Cardiac muscle cell (in vitro differentiated cells and primary cell): ENCODE data around the gene C5orf46. TPM values are rescaled to one million over a fixed set of nuclear protein-coding genes. Genes with fewer than 3 reads are reported as not detected.
A peak's percentile ranks its signal among the peaks of the same experiment; 100 is the strongest.
"Not testable (repeated sequence)": the region's sequence is repeated elsewhere in the genome, so short reads cannot be mapped to it uniquely, and the experiment has no call there.

Experiments
- DNase-seq, 2 donors: peaks; one replicate each; pipeline versions ENCODE4 v3.0.0 to v3.0.0-alpha.2; 2010 to 2017; ENCODE audit warnings: low read depth in 1 of 2, low spot score in 1 of 2
- H3K27ac ChIP-seq: fragments of 200-600 bp; sonication (generic); 2 replicates; pipeline ENCODE4 v1.5.1; 2016
- H3K27me3 ChIP-seq: fragments of 200-600 bp; sonication (generic); 2 replicates; pipeline ENCODE4 v1.6.0; 2016; ENCODE audit warnings: control low read depth
- H3K36me3 ChIP-seq: fragments of 200-600 bp; sonication (generic); 2 replicates; pipeline ENCODE4 v1.5.1; 2016; ENCODE audit warnings: control low read depth
- H3K4me1 ChIP-seq: fragments of 200-600 bp; sonication (generic); 2 replicates; pipeline ENCODE4 v1.8.1; 2017; ENCODE audit warnings: low read depth, mild to moderate bottlenecking, mixed run types
- H3K4me3 ChIP-seq: fragments of 200-600 bp; sonication (generic); 2 replicates; pipeline ENCODE4 v1.5.1; 2016; ENCODE audit warnings: mild to moderate bottlenecking
- H3K9me3 ChIP-seq: fragments of 200-600 bp; sonication (generic); 2 replicates; pipeline ENCODE4 v1.5.1; 2017; ENCODE audit warnings: low read depth, mild to moderate bottlenecking, control low read depth
- polyA plus RNA-seq: library from polyadenylated mRNA; unstranded; fragments of >200 nt; fragmentation: Nextera tagmentation; extraction: Ambion mirVana; gene quantifications from 2 replicates; pipeline ENCODE4 v1.2.1, GENCODE V29; 2016
- total RNA-seq: library from RNA; depleted of rRNA; stranded (reverse); fragments of >200 nt; gene quantifications from 2 replicates; pipeline ENCODE4 v1.2.3, GENCODE V29; 2016
- TF ChIP-seq, protein P1 (sequence below): IDR thresholded peaks from 2 replicates; pipeline ENCODE4 v1.5.1; 2012; ENCODE audit warnings: low read depth, mild to moderate bottlenecking, low read length

The C5orf46 gene
- total RNA-seq: not detected in 2 replicates
- 0.43 TPM in 1 of 2 replicates, not detected in the other for polyA plus RNA-seq

DNA sequence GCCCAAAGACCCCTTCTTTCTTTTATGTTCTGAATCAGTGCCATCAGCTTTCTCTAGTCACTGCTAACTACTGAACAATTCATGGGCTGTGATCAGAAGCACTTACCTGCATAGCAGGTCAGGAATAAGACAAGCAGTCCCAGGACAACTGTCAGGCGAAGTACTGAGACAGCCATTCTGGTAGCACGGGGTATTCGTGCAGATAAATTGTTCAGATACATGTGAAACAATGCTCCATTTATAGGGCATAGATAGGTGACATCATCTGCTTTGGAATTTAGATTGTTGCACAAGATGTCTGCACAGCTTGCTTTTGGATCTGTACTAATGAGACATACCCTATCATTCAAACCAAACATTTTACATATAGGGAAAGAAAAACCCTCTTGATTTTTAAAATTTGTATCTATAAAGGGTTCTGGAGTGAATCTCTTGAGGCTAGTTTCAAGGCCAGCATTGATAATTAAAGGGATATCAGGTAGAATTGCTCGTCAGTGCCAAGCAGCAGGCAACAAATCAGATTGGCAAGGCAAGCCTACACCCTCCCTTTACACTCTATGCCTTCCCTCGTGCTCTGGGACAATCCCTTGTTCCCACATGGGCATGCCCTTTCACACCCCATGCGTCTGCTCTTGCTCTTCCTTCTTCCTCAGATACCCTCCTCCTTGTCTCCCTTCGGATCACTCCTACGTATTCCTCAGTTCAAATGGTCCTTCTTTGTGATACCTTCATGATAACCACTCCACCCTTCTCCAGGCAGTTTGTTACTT, at the start of gene C5orf46:
Gene C5orf46, minus strand, starts transcription at position 213 of the 770 bp plus-strand sequence. Its CDS starts 37 bp downstream, at position 176.
- Histone ChIP-seq H3K27me3 (no peaks in the 10 kb centered on the region), H3K4me1 (peaks cover 15% of the 10 kb centered on the region), H3K27ac (no peak within 1 kb of the TSS), H3K4me3 (no peak within 1 kb of the TSS), H3K9me3 (no peaks in the 10 kb centered on the region), H3K36me3 (no peaks in the 10 kb centered on the region)
- DNase-seq: peak in 1 of 2 donors; percentile 47
- TF ChIP-seq, protein P1, sequence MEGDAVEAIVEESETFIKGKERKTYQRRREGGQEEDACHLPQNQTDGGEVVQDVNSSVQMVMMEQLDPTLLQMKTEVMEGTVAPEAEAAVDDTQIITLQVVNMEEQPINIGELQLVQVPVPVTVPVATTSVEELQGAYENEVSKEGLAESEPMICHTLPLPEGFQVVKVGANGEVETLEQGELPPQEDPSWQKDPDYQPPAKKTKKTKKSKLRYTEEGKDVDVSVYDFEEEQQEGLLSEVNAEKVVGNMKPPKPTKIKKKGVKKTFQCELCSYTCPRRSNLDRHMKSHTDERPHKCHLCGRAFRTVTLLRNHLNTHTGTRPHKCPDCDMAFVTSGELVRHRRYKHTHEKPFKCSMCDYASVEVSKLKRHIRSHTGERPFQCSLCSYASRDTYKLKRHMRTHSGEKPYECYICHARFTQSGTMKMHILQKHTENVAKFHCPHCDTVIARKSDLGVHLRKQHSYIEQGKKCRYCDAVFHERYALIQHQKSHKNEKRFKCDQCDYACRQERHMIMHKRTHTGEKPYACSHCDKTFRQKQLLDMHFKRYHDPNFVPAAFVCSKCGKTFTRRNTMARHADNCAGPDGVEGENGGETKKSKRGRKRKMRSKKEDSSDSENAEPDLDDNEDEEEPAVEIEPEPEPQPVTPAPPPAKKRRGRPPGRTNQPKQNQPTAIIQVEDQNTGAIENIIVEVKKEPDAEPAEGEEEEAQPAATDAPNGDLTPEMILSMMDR: no peak

DNA sequence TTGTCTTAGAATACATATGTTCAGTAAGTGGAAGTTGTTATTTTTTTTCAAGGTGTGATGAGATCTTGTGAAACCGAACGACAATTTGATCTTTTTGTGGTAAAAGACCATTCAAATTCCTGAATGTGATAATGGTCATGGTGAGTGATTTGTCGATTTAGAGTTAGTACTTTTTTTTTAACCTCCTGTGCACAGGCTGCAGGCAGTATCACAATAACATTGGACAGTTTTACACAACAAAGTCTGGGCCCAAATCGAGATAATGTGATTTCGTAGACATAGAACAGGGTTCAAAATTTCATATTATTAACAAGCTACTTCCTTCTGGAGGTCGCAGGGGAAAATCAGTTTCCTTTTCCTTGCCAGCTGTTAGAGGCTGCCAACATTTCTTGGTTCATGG, 48.6 kb upstream of the C5orf46 start:
- no peak overlapping the region for H3K4me3 ChIP-seq
- H3K27me3 ChIP-seq: no peaks in the 10 kb centered on the region
- H3K36me3 ChIP-seq: no peaks in the 10 kb centered on the region
- H3K9me3 ChIP-seq: no peaks in the 10 kb centered on the region
- no peak for DNase-seq
- no peaks in the 10 kb centered on the region for H3K4me1 ChIP-seq
- H3K27ac ChIP-seq: no peak overlapping the region
- TF ChIP-seq, protein P1: no peak

DNA sequence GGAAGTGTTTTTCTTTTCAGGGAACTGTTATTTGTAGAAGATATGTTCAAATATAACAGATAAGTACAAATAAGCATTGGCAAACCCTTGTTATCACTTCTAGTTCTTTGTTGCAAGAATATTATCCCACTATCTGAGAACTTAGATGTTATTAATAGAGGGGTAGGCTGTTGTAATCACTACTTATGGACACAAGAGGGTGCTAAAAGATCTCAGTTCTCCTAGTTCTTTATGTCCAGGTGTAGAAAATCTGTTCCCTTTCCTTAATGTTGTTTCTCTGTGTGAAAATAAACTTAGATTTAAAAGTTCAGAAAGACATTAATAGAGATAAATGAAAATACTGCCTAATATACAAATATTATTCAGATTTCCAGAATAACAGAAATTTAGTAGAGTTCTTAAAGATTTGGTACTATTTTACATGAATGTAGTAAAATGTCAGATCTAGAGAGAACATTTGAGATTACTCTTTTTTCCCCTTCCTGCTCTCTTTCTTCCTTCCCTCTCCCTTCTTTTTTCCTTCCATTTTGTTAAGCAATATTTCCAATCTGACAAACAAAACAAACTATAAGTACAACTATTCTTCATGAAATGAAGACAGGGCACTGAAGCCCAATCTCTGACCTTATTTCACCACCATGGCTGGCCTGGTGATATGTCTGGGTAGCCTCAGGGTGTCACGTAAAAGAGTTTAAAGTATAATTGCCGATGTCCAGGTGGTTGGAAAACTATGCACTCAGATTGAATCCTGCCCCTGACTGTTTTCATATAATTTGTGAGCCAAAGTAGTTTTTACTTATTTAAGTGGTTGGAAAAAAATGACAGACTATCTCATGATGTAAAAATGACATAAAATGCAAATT, 43.6 kb upstream of the C5orf46 start:
- TF ChIP-seq, protein P1: peak; percentile 58
- Histone ChIP-seq H3K27ac (no peak overlapping the region), H3K36me3 (no peaks in the 10 kb centered on the region), H3K9me3 (no peaks in the 10 kb centered on the region), H3K4me1 (no peaks in the 10 kb centered on the region), H3K27me3 (no peaks in the 10 kb centered on the region), H3K4me3 (no peak overlapping the region)
- peak; percentile 53 to 62 for DNase-seq

DNA sequence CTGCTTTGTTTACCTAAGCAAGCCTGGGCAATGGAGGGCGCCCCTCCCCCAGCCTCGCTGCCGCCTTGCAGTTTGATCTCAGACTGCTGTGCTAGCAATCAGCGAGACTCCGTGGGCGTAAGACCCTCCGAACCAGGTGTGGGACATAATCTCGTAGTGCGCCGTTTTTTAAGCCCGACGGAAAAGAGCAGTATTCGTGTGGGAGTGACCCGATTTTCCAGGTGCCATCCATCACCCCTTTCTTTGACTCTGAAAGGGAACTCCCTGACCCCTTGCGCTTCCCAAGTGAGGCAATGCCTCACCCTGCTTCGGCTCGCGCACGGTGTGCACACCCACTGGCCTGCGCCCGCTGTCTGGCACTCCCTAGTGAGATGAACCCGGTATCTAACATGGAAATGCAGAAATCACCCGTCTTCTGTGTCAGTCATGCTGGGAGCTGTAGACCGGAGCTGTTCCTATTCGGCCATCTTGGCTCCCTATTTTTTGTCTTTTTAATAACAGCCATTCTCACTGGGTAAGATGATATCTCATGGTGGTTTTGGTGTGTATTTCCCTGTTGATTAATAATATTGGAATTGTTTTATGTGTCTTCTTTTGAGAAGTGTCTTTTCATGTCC, 40.4 kb upstream of the C5orf46 start:
- not testable (repeated sequence) for H3K9me3 ChIP-seq, H3K27me3 ChIP-seq, DNase-seq, H3K4me1 ChIP-seq, H3K36me3 ChIP-seq
- Histone ChIP-seq H3K27ac (peak overlapping the region; percentile 42), H3K4me3 (peak overlapping the region; percentile 20)

DNA sequence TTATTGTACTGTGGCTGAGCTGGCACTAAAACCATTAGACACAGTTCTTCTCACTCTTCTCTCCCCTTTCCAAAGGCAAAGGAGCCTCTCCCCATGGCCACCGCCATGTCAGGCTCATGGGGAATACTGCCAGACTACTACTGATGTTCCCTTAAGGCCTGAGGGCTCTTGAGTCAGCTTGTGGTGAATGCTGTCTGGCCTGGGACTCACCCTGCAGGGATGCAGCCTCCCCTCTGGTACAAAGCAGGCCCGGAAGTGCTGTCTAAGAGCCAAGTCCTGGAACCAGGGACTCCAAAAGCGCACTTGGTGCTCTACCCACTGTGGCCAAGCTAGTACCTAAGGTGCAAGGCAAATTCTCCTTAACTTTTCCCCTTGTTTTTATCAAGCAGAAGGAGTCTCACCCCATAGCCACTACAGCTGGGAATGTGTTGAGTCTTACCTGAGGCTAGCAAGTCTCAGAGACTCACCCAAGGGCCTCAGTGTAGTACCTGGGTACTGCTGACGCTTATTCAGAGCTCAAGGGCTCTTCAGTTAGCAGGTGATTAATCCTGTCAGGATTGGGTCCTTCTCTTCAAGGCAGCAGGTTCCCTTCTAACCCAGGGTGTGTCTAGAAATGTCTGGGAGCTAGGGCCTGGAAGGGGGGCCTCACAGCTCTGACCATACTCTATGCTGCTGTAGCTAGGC, 33.2 kb upstream of the C5orf46 start:
- TF ChIP-seq, protein P1: no peak
- Histone ChIP-seq H3K27me3 (no peaks in the 10 kb centered on the region), H3K27ac (no peak overlapping the region), H3K36me3 (no peaks in the 10 kb centered on the region), H3K4me1 (no peaks in the 10 kb centered on the region), H3K9me3 (no peaks in the 10 kb centered on the region), H3K4me3 (no peak overlapping the region)
- no peak for DNase-seq
